Measurements from ENCODE around the gene ADAMTSL3. TPM values are rescaled to one million over a fixed set of nuclear protein-coding genes. Genes with fewer than 3 reads are reported as not detected.

The ADAMTSL3 gene
- total and polyA plus RNA-seq, 4 donors: 0.85 to 58.2 (median 7.9) TPM

DNA sequence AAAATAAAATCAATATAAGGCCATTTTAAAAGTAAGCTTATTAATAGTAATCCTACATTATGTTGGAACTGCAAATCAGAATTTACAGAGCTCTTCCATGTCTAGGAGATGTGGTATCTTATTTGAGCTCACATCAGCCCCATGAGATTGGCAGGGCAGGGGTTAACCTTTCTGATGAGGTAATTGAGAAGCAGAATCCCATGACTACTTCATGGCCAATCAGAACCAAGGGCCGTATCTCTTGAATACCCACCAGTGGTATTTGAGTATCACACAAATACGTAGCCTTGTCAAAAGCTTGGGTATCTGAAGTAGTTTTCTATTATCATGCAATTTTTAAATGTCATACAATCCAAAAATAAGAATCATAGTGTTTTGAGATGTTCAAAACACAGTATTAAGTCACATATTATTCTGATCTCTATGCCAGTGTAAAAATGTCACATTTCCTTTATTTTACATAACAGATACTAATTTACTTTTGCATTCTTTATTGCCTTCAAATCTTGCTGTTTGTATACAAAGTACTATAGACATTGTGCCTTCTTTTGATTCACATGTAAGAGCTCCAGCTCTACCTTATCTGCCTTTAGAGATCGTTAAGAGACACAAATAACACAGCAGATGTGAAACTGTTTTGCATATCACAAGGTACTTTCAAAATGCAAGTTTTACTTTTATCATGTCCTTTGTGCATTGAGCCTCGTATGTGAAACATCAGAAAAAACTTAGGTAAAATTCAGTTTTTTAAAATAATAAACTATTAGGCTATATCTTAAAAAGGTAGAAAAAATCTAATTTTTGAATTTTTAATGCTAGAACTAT is 329.9 kb downstream of the ADAMTSL3 start:
- no peak overlapping the region for H3K9ac ChIP-seq (ENCODE audit: insufficient read depth in 1 of 2, low read length in 2 of 2)
- ATAC-seq (ENCODE audit: insufficient read depth, low FRiP score) (no peak), DNase-seq (peak in 2 of 3 donors; percentile 22 to 28)
- TF ChIP-seq CTCF (IDR thresholded peaks at IDR 0.05; ENCODE audit: control extremely low read depth, extremely low read depth): no peak
- H3K36me3 ChIP-seq (ENCODE audit: control insufficient read depth in 4 of 4, insufficient read depth in 4 of 4, low read length in 4 of 4): no peaks in the 10 kb centered on the region
- no peak overlapping the region for H3K27ac ChIP-seq (ENCODE audit: low read depth in 1 of 2, low read length in 1 of 2)
- 49 to 66% methylated on average over 4 of the region's 4 CpGs for WGBS, 2 donors
- peaks cover 0 to 2% (median 0%) of the 10 kb centered on the region in 4 donors for H3K9me3 ChIP-seq (ENCODE audit: control insufficient read depth in 4 of 4, insufficient read depth in 3 of 4, low read length in 3 of 4)
- no peak overlapping the region for H3K4me3 ChIP-seq
- no peaks in the 10 kb centered on the region for H3K27me3 ChIP-seq (ENCODE audit: control insufficient read depth in 3 of 3, insufficient read depth in 3 of 3, low read length in 2 of 3)
- H3K4me1 ChIP-seq (ENCODE audit: control insufficient read depth in 5 of 5, insufficient read depth in 5 of 5, low read length in 5 of 5): peaks cover 0 to 52% (median 3%) of the 10 kb centered on the region in 5 donors

DNA sequence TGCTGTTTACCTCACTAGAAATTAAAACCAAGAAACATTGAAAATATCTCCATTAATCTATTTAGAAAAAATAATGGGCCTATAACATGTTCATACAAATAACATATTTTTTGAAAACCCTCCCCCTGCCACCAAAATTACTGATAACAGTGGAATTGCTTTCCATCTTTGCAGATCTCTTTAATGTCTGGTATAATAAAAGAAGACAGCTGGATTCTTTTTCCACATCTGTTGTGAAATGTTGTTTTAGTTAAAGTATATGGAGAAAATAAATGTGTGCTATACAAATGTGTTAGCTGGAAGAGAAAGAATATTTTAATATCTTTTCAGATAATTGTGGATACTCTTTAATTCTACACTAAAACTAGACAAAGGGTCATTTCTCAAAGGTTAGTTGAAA is 330.7 kb downstream of the ADAMTSL3 start:
- no peak for TF ChIP-seq CTCF (IDR thresholded peaks at IDR 0.05; ENCODE audit: control extremely low read depth, extremely low read depth)
- Histone ChIP-seq H3K4me3 (no peak overlapping the region), H3K4me1 (ENCODE audit: control insufficient read depth in 5 of 5, insufficient read depth in 5 of 5, low read length in 5 of 5) (peaks cover 0 to 52% (median 3%) of the 10 kb centered on the region in 5 donors), H3K9me3 (ENCODE audit: control insufficient read depth in 4 of 4, insufficient read depth in 3 of 4, low read length in 3 of 4) (peaks cover 0 to 2% (median 0%) of the 10 kb centered on the region in 4 donors), H3K27me3 (ENCODE audit: control insufficient read depth in 3 of 3, insufficient read depth in 3 of 3, low read length in 2 of 3) (no peaks in the 10 kb centered on the region), H3K27ac (ENCODE audit: low read depth in 1 of 2, low read length in 1 of 2) (no peak overlapping the region), H3K36me3 (ENCODE audit: control insufficient read depth in 4 of 4, insufficient read depth in 4 of 4, low read length in 4 of 4) (no peaks in the 10 kb centered on the region), H3K9ac (ENCODE audit: insufficient read depth in 1 of 2, low read length in 2 of 2) (no peak overlapping the region)
- DNase-seq (peak in 2 of 3 donors; percentile 78 to 84), ATAC-seq (ENCODE audit: insufficient read depth, low FRiP score) (no peak)

DNA sequence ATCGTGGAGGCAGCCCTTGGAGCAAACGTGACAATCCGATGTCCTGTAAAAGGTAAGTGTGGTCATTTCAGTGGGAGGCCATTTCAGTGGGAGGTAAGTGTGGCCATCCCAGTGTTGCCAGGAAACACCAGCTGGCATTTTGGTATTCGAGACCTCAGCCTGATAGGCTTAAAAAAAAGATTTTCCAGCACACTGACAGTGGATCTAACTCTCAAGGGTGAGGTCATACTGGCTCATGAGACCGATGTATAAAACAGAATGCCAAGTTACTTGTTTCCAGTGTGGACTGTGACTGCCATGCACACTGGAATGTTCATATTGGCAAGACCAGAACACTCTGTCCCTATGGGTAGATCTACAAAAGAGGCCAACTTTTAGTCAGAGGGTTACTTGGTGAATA is 337.2 kb downstream of the ADAMTSL3 start:
- DNase-seq: no peak
- ATAC-seq (ENCODE audit: insufficient read depth, low FRiP score): no peak

More for the DNA sequence above, 337.2 kb downstream of the ADAMTSL3 start:
- WGBS, 2 donors: 83 to 91% methylated on average over 5 of the region's 5 CpGs
- Histone ChIP-seq H3K9me3 (ENCODE audit: control insufficient read depth in 4 of 4, insufficient read depth in 3 of 4, low read length in 3 of 4) (no peaks in the 10 kb centered on the region), H3K4me3 (no peak overlapping the region), H3K4me1 (ENCODE audit: control insufficient read depth in 5 of 5, insufficient read depth in 5 of 5, low read length in 5 of 5) (peaks cover 0 to 16% (median 0%) of the 10 kb centered on the region in 5 donors), H3K27ac (ENCODE audit: low read depth in 1 of 2, low read length in 1 of 2) (no peak overlapping the region), H3K9ac (ENCODE audit: insufficient read depth in 1 of 2, low read length in 2 of 2) (no peak overlapping the region), H3K36me3 (ENCODE audit: control insufficient read depth in 4 of 4, insufficient read depth in 4 of 4, low read length in 4 of 4) (peaks cover 0 to 4% (median 0%) of the 10 kb centered on the region in 4 donors), H3K27me3 (ENCODE audit: control insufficient read depth in 3 of 3, insufficient read depth in 3 of 3, low read length in 2 of 3) (no peaks in the 10 kb centered on the region)
- TF ChIP-seq CTCF (IDR thresholded peaks at IDR 0.05; ENCODE audit: control extremely low read depth, extremely low read depth): no peak

Measured in lung (tissue), 12 donors.